Left colon (tissue), 2 donors: ENCODE results near the gene VPS26B. TPM values are rescaled to one million over a fixed set of nuclear protein-coding genes. Genes with fewer than 3 reads are reported as not detected.
"Not testable (repeated sequence)": the region's sequence is repeated elsewhere in the genome, so short reads cannot be mapped to it uniquely, and the experiment has no call there.

ENCODE experiments used
- ATAC-seq: fragments of 200-7000 bp; cut with Tn5 transposase; one replicate; pipeline ENCODE4 v1.9.1; 2020; ENCODE audit warnings: mild to moderate bottlenecking, moderate library complexity
- DNase-seq, 2 donors: peaks; one replicate each; pipeline ENCODE4 v3.0.0-alpha.2; 2020
- intact Hi-C, 2 donors: fragments of 100-400 bp; cut with DNase I in 1 of 2; cut with micrococcal nuclease in 1 of 2; formaldehyde crosslinking; loops; one replicate each; pipeline versions ENCODE4 v1.11.2 to v1.14.0; 2022; cut with DNase I, micrococcal nuclease
- long read RNA-seq: library from polyadenylated mRNA; unstranded; transcript quantifications from one replicate; pipeline ENCODE4 v2.0.0, GENCODE V29; 2021
- total RNA-seq, 2 donors: library from RNA; stranded (reverse); fragmentation: NEBNext Ultra II Directional; extraction: Animal tissue kit (Norgen Biotek cat#: 25700); gene quantifications; one replicate each; pipeline ENCODE4 v1.2.1, GENCODE V29; 2021
- donor health status: DM: no; HTN: no; CAD: no.
- donor health status: DM: yes; HTN: yes; CAD: no.

Gene VPS26B
- total RNA-seq = 10 to 100 TPM; 40.8 to 41.1 TPM
- long read RNA-seq, transcript VPS26B-201 (6 exons, 3,691 nt) = major isoform, 42 of 117 reads
- long read RNA-seq, partial matches to known transcripts = 71 of 117 reads
- long read RNA-seq, other reads (novel, unspliced or antisense) = 2 of 117 reads

DNA sequence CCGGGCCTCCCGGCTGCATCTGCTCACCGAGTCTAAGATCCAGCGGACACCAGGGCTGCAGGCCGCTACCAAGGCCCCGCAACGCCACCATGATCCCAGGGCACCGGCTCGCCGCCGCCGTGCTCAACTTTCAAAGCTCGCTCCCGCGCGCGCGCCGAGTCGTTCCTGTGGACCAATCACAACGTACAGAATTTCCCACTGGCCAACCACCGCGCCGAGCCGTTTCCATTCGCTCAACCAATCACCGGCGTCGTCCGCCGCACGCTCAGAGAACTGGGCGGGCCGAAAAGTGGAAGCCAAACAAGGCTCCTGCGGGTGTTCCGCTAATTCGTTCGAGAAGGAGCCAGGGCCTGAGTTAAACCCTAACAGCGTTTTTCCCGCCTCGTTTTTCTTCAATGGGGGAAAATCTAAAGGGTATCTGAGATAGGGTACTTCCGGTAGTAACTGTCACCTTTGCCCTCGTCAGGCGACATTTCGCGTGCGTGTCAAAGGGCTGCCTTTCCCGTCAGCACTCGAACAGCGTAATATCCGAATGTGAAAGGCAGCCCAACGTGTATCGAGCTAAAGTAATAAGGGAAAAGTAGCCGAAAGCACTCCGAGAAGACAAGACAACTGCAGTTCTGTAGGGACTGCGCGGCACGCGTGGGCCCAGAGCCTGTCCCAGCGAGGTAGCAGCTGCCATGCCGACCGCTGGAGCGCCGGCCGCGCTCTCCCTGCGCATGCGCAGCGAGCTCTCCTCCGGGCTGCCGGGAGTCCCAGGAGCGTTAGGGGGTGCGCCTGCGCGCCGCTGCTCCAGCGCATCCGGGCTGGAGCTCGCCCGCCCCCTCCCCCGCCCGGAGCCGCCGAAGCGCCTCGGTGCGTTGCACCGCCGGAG is at the start of gene VPS26B, which contains the start of gene NCAPD3:
VPS26B (plus strand) TSS at position 836 of the 874 bp plus-strand sequence. CDS start 452 bp downstream, outside the sequence.
NCAPD3 (minus strand) TSS at position 132 of the 874 bp plus-strand sequence; CDS start at position 91, 41 bp downstream.
- DNase-seq (peak; percentile 96 to 98), ATAC-seq (peak; percentile 90)
- intact Hi-C loops = no loop called here

DNA sequence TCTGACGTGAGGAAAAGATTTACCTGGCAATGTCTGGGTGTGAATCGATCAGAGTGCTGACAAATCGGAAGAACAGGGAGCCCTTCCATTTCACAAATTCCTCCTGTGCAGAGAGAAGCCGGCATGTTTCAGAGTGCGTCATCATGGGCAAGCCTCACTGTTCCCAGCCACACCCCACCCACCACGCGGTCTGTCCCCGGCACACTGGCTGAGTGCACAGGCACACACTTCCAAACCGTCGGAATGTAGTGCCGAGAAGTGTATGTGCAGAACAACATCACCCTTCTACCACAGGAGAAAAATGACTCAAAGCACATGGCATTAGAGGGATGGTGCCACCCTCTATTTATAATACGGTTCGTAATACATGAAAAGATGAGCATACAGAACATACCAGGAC is 48.2 kb upstream of the VPS26B start:
- DNase-seq = no peak
- no peak for ATAC-seq
- intact Hi-C loops = no loop called here

GRCh38 chr11:134178032-134178674 is 46.3 kb upstream of the VPS26B start:
- ATAC-seq (no peak), DNase-seq (no peak)
- intact Hi-C loops = no loop called here

- ATAC-seq (no peak), DNase-seq (no peak)
- intact Hi-C loops = no loop called here
These were observed 42.8 kb upstream of the VPS26B start for GRCh38 chr11:134181707-134182106.

- intact Hi-C loops, ATAC-seq, DNase-seq: not testable (repeated sequence)
These were observed 36.4 kb upstream of the VPS26B start for GRCh38 chr11:134188092-134188491.

DNA sequence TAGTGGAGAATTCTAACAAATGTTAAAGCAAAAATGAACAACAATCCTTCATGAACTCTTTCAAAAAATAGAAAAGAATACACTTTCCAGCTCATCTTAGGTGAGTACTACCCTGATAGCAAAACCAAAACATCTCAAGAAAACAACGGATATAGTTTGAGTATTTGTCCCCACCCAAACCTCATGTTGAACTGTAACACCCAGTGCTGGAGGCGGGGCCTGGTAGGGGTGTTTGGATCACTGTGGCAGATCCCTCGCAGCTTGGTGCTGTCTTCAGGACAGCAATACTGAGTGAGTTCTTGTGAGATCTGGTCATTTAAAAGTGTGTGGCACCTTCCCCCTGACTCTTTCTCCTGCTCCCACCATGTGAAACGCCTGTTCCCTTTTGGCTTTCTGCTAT is 27.7 kb upstream of the VPS26B start:
- DNase-seq = no peak
- ATAC-seq = no peak
- intact Hi-C loops = no loop called here

- ATAC-seq (no peak), DNase-seq (no peak)
- intact Hi-C loops = no loop called here
These were observed 24.9 kb upstream of the VPS26B start for GRCh38 chr11:134199531-134199930.

DNA sequence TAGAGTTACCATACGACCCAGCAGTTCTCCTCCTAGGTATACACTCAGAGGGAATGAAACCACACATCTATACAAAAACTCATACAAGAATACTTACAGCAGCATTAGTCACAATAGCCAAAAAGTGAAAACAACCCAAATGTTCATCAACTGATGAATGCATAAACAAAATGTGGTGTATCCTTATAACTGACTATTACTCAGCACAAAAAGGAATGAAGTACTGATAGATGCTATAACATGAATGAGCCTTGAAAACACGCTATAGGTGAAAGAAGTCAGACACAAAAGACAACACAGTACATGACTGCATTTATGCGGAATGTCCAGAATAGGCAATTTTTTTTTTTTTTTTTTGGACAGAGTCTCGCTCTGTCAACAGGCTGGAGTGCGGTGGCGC is 23.8 kb upstream of the VPS26B start:
- DNase-seq (no peak), ATAC-seq (no peak)
- intact Hi-C loops = no loop called here

- no peak for DNase-seq
- intact Hi-C loops = no loop called here
- ATAC-seq = no peak
These were observed 21.8 kb upstream of the VPS26B start for GRCh38 chr11:134202661-134203060.

DNA sequence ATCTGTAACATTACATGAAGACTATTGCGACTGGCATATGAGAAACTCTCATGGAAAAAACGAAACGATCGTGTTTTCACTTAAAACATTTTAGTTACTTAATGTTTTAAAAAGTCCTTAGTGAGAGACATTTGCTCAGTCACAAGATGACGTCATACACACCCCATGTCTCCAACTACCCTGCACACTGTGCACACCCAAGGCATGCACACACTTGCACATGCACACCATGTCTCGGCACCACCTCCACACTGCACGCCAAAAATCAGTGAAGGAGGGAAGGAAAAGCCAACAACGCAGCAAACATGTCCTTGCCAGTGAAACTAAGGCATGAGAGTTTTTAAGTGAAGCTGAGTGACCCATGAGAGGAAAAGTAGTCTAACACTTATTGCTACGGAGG is 18.7 kb upstream of the VPS26B start:
- no peak for DNase-seq
- no peak for ATAC-seq
- intact Hi-C loops = no loop called here

- ATAC-seq = no peak
- DNase-seq = no peak
- intact Hi-C loops = no loop called here
These were observed 18.3 kb upstream of the VPS26B start for GRCh38 chr11:134206185-134206584.

- DNase-seq (peak; percentile 31 to 62), ATAC-seq (no peak)
- intact Hi-C loops = no loop called here
These were observed 16.8 kb upstream of the VPS26B start for GRCh38 chr11:134207538-134208239.

- DNase-seq (no peak), ATAC-seq (no peak)
- intact Hi-C loops = no loop called here
These were observed 8.6 kb upstream of the VPS26B start for GRCh38 chr11:134215836-134216235.

DNA sequence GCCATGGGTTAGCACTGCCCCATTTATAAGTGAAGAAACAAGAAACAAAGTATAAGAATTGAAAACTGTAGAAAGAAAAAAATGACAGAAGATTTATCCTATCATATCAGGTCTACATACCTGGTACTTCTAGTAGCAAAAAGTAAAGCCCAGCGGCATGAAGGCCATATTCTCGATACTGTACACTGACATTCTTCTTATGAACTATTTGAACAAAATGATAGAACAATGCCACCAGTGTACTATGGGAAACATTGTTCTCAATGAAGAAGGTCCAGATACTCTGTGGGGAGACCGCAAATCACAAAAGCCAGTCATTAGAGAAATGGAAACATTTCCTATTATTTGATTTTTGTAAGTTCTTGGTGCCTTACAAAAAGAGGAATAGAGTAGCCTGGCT is 7.7 kb upstream of the VPS26B start:
- DNase-seq (no peak), ATAC-seq (no peak)
- intact Hi-C loops = no loop called here

- intact Hi-C loops = no loop called here
- peak in 1 of 2 donors; percentile 25 for DNase-seq
- no peak for ATAC-seq
These were observed 1.4 kb upstream of the VPS26B start for GRCh38 chr11:134223121-134223520.

- intact Hi-C loops = no loop called here
- peak; percentile 26 for ATAC-seq
These were observed 516 bp downstream of the VPS26B start for GRCh38 chr11:134224710-134225664.

DNA sequence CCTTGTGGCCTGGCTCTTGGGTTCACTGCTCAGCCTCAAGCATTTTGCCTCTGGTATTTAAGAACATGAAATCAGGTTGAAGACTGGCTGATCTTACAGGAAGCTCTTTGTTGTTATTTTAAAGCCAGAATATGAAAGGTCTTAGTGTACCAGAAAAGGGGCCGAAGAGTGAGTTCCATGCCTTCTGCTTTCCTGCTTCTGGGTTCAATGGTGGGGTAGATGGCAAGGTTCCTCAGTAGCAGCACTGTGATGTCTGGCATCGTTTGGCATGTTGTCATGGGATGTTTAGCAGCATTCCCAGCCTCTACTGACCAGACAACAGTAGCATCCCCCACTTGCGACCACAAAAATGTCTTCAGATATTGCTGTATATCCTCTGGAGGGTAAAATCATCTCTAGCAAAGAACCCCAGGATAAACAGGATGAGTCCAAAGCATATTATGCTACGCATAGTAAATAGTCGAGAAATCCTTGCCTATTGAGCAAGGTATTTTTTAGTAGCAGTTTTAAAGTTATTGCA is 2.4 kb downstream of the VPS26B start:
- no peak for DNase-seq
- no peak for ATAC-seq
- intact Hi-C loops = no loop called here

More at GRCh38 chr11:134224710-134225664, 516 bp downstream of the VPS26B start:
- peak; percentile 61 to 67 for DNase-seq

DNA sequence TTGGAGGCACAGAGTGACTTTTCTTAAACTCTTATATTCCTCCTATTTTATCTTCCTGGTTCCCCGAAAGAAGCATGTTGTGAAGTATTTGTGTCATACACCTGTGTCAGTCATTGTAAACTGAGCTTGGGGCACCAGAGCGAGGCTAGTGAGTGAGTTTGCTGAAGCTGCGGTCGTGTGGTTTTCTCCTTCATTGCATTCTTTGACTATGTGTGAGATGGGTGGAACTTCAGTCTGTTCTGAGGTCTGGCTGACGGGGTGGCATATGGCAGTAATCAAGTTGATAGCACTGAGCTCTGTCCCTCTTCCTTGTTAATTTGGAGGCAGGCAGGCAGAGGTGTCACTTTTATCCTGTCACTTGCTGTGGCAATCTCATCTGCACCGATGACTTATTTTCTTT is 4.2 kb downstream of the VPS26B start:
- intact Hi-C loops = no loop called here
- ATAC-seq (no peak), DNase-seq (no peak)
